ENCODE results near the gene TIAM1.

The TIAM1 gene

DNA sequence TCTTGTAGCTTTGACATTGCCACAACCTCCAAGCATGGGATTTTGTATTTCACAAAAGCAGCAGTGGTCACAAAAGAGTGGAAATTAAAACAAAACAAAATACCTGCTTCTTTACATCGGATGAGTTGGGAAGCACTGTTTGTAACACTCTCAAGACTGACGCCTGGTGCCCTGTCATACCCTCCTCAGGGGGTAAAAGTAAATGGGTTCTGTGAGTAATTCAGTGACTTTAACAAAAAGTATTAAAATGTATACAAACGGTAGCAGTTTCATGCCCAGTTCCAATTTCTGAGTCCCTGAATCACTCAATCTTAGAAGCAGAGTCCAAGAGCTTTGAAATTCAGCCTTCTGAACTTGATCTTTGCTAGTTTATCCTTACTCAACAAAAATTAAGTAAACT is 152.5 kb downstream of the TIAM1 start:
- TF ChIP-seq, protein P1, sequence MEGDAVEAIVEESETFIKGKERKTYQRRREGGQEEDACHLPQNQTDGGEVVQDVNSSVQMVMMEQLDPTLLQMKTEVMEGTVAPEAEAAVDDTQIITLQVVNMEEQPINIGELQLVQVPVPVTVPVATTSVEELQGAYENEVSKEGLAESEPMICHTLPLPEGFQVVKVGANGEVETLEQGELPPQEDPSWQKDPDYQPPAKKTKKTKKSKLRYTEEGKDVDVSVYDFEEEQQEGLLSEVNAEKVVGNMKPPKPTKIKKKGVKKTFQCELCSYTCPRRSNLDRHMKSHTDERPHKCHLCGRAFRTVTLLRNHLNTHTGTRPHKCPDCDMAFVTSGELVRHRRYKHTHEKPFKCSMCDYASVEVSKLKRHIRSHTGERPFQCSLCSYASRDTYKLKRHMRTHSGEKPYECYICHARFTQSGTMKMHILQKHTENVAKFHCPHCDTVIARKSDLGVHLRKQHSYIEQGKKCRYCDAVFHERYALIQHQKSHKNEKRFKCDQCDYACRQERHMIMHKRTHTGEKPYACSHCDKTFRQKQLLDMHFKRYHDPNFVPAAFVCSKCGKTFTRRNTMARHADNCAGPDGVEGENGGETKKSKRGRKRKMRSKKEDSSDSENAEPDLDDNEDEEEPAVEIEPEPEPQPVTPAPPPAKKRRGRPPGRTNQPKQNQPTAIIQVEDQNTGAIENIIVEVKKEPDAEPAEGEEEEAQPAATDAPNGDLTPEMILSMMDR (IDR thresholded peaks at IDR 0.05): no peak
- TF ChIP-seq ZFX (IDR thresholded peaks at IDR 0.05; ENCODE audit: borderline replicate concordance): no peak
- no peak overlapping the region for H3K27ac ChIP-seq

DNA sequence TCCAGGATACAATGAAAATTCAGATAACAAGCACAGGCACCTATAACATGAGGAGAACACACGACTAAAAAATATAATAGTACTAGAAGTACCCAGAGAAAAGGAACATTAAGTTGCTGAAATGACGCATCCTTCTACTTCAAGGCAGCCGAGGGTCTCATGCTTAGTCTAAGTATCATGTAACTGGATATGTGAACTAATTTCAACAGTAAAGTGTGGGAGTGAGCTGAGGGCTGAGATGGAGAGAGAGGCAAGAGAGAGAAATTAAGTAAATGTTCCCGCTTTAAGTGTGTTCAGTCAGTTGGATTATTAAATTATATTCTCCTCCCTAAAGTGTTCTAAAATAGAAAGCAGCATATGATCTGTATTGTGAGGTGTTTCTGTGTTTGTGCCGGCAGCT is 153.5 kb downstream of the TIAM1 start:
- H3K27ac ChIP-seq: no peak overlapping the region
- no peak for TF ChIP-seq ZFX (IDR thresholded peaks at IDR 0.05; ENCODE audit: borderline replicate concordance)
- TF ChIP-seq, protein P1 (IDR thresholded peaks at IDR 0.05): no peak

DNA sequence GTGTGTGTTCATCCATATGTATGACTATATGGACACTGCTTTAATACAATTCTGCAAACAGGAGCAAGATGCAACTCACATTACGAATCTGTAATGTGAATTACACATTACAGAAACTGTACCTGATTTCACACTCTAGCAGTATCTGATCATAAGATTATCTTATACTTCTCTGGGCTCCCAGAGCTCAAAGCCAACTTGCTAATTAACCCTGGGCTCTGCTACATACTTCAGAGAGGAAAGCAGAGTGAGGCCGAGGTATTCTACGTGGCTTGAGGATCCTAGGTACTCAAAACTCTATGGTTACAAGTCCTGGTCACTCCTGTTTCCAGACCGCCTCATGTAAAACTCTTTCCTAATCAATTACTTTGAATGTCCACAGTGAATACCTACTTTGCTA is 156.6 kb downstream of the TIAM1 start:
- TF ChIP-seq, protein P1 (IDR thresholded peaks at IDR 0.05): no peak
- no peak for TF ChIP-seq ZFX (IDR thresholded peaks at IDR 0.05; ENCODE audit: borderline replicate concordance)
- no peak overlapping the region for H3K27ac ChIP-seq

DNA sequence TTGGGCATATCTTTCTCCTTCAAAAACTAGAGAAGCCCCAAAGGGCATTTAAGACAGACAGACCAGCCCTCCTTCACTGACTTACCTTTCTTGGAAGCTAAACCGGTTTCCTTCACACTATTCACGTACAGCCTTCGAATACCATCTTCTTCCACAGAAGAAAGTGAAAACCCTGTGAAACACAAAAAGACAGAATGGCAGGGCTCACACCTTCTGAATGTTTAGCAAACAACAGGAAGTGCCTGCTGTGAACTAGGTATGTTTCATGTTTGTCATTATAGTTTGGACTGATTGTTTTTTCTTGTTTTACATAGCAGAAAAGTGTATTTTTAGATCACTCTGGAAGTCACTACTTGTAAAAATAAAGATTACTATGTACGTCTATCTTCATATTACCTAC is 157.1 kb downstream of the TIAM1 start:
- H3K27ac ChIP-seq: no peak overlapping the region
- TF ChIP-seq ZFX (IDR thresholded peaks at IDR 0.05; ENCODE audit: borderline replicate concordance): no peak
- TF ChIP-seq, protein P1 (IDR thresholded peaks at IDR 0.05): no peak

DNA sequence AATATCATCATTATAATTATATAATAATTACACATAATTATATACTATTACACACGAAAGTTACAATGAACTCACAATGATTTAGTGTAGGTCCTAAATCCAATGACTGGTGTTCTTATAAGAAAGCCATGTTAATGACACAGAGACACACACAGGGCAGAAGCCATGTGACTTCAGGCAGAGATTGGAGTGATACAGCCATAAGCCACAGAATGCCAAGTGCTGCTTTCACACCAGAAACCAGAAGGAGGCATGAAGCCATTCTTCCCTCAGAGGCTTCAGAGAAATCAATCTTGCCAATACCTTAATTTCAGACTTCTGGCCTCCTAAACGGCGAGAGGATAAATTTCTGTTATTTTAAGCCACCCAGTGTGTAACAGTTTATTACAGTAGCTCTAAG is 158.4 kb downstream of the TIAM1 start:
- TF ChIP-seq ZFX (IDR thresholded peaks at IDR 0.05; ENCODE audit: borderline replicate concordance): no peak
- TF ChIP-seq, protein P1 (IDR thresholded peaks at IDR 0.05): no peak
- no peak overlapping the region for H3K27ac ChIP-seq

DNA sequence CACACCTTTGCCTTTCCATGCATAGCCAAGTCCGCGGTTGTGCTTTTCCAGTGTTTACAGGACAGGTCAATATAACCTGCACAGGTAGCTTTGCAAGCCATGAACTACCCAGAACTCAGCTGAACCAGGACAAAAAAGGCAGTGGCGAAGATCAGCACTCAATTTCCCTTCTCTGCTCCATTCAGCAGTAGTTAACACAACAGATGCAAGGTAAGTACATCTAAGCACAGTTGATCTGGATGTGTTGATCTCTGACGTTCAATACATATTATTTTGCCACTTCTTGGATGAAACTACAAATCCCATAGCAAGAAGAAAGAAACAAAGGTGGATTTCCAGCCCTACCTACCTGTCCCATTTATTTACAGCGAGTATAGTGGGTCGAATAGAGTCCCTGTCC is 159.2 kb downstream of the TIAM1 start:
- no peak overlapping the region for H3K27ac ChIP-seq

DNA sequence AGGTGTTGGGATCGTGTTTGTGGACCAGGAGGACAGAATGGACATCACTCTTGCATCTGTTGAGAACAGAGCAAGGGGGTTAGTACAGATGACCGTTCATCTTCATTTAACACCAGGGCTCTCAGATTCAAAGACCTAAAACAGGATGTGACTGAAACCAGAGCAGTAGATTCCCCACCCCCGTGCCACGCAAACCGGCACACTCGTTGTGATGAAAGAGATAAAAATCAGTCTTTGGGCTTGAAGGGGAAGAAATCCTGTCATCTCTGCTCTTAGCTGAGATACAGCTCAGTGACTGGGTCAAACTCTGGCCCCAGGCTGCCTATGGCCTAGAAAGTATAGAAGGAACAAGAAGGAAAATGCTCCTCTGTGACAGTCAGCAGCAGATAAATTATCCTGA is 159.6 kb downstream of the TIAM1 start:
- TF ChIP-seq, protein P1 (IDR thresholded peaks at IDR 0.05): no peak
- TF ChIP-seq ZFX (IDR thresholded peaks at IDR 0.05; ENCODE audit: borderline replicate concordance): no peak
- no peak overlapping the region for H3K27ac ChIP-seq

More for the DNA sequence above, 159.2 kb downstream of the TIAM1 start:
- TF ChIP-seq ZFX (IDR thresholded peaks at IDR 0.05; ENCODE audit: borderline replicate concordance): no peak
- TF ChIP-seq, protein P1 (IDR thresholded peaks at IDR 0.05): no peak
